HEK293 (cell line): ENCODE data around the gene BLVRB.

Experiments used
- BCL11B ChIP-seq: fragments of 450-650 bp; formaldehyde crosslinking; IDR thresholded peaks from 2 replicates; pipeline ENCODE4 v1.5.1; 2016; ENCODE audit warnings: low read depth, missing biosample characterization, missing genetic modification characterization
- GLI2 ChIP-seq: fragments of 450-650 bp; formaldehyde crosslinking; IDR thresholded peaks from 2 replicates; pipeline ENCODE4; 2017; ENCODE audit warnings: missing biosample characterization, missing genetic modification characterization, low read depth, borderline replicate concordance
- HOXA7 ChIP-seq: sonication (generic); formaldehyde crosslinking; IDR thresholded peaks from 2 replicates; pipeline ENCODE4 v1.8.1; 2022; ENCODE audit warnings: missing genetic modification reagents, borderline replicate concordance
- IKZF3 ChIP-seq: fragments of 450-650 bp; IDR thresholded peaks from 2 replicates; pipeline ENCODE4 v1.5.0; 2018; ENCODE audit warnings: missing biosample characterization, mild to moderate bottlenecking, missing genetic modification characterization, moderate library complexity
- KLF17 ChIP-seq: fragments of 450-650 bp; formaldehyde crosslinking; IDR thresholded peaks from 2 replicates; pipeline ENCODE4 v1.5.1; 2016; ENCODE audit warnings: missing biosample characterization, missing genetic modification characterization
- KLF8 ChIP-seq: fragments of 450-650 bp; formaldehyde crosslinking; IDR thresholded peaks from 2 replicates; pipeline ENCODE4 v1.5.1; 2016; ENCODE audit warnings: missing biosample characterization, missing genetic modification characterization
- KLF9 ChIP-seq: fragments of 450-650 bp; formaldehyde crosslinking; IDR thresholded peaks from 2 replicates; pipeline ENCODE4 v1.5.1; 2016; ENCODE audit warnings: missing biosample characterization, missing genetic modification characterization, low read depth
- MEIS1 ChIP-seq: sonication (generic); formaldehyde crosslinking; IDR thresholded peaks from 2 replicates; pipeline ENCODE4 v1.8.1; 2022; ENCODE audit warnings: missing genetic modification reagents, mild to moderate bottlenecking, borderline replicate concordance
- PBX3 ChIP-seq: sonication (generic); formaldehyde crosslinking; IDR thresholded peaks from 2 replicates; pipeline ENCODE4 v1.8.1; 2022; ENCODE audit warnings: mild to moderate bottlenecking, moderate library complexity, missing genetic modification reagents
- PRDM2 ChIP-seq: fragments of 450-650 bp; formaldehyde crosslinking; IDR thresholded peaks from 2 replicates; pipeline ENCODE4 v1.5.1; 2016; ENCODE audit warnings: missing biosample characterization, missing genetic modification characterization, borderline replicate concordance
- PRDM6 ChIP-seq: fragments of 450-650 bp; formaldehyde crosslinking; IDR thresholded peaks from 2 replicates; pipeline ENCODE4 v1.5.1; 2017; ENCODE audit warnings: missing biosample characterization, missing genetic modification characterization
- ZNF133 ChIP-seq: fragments of 450-650 bp; formaldehyde crosslinking; IDR thresholded peaks from 2 replicates; pipeline ENCODE4 v1.5.1; 2016; ENCODE audit warnings: missing biosample characterization, missing genetic modification characterization
- ZNF148 ChIP-seq: fragments of 450-650 bp; formaldehyde crosslinking; IDR thresholded peaks from 2 replicates; pipeline ENCODE4 v1.5.0; 2017; ENCODE audit warnings: missing biosample characterization, missing genetic modification characterization, borderline replicate concordance
- ZNF155 ChIP-seq: fragments of 450-650 bp; formaldehyde crosslinking; IDR thresholded peaks from 2 replicates; pipeline ENCODE4 v1.5.1; 2016; ENCODE audit warnings: missing biosample characterization, missing genetic modification characterization
- ZNF157 ChIP-seq: fragments of 450-650 bp; formaldehyde crosslinking; IDR thresholded peaks from 2 replicates; pipeline ENCODE4 v1.5.1; 2016; ENCODE audit warnings: missing biosample characterization, missing genetic modification characterization
- ZNF174 ChIP-seq: fragments of 450-650 bp; formaldehyde crosslinking; IDR thresholded peaks from 2 replicates; pipeline ENCODE4 v1.5.0; 2017; ENCODE audit warnings: missing biosample characterization, mild to moderate bottlenecking, missing genetic modification characterization
- ZNF19 ChIP-seq: fragments of 450-650 bp; formaldehyde crosslinking; IDR thresholded peaks from 2 replicates; pipeline ENCODE4; 2016; ENCODE audit warnings: missing biosample characterization, missing genetic modification characterization, low read depth
- ZNF26 ChIP-seq: fragments of 450-650 bp; formaldehyde crosslinking; IDR thresholded peaks from 2 replicates; pipeline ENCODE4 v1.5.1; 2016; ENCODE audit warnings: missing biosample characterization, missing genetic modification characterization
- ZNF350 ChIP-seq: fragments of 450-650 bp; formaldehyde crosslinking; IDR thresholded peaks from 2 replicates; pipeline ENCODE4 v1.5.0; 2017; ENCODE audit warnings: missing biosample characterization, mild to moderate bottlenecking, missing genetic modification characterization
- ZNF548 ChIP-seq: fragments of 450-650 bp; formaldehyde crosslinking; IDR thresholded peaks from 2 replicates; pipeline ENCODE4 v1.5.1; 2016; ENCODE audit warnings: missing biosample characterization, missing genetic modification characterization
- ZNF558 ChIP-seq: fragments of 450-650 bp; formaldehyde crosslinking; IDR thresholded peaks from 2 replicates; pipeline ENCODE4 v1.5.1; 2016; ENCODE audit warnings: missing biosample characterization, missing genetic modification characterization
- ZNF843 ChIP-seq: fragments of 450-650 bp; formaldehyde crosslinking; IDR thresholded peaks from 2 replicates; pipeline ENCODE4 v1.5.1; 2016; ENCODE audit warnings: missing biosample characterization, missing genetic modification characterization
- ZSCAN16 ChIP-seq: fragments of 450-650 bp; formaldehyde crosslinking; IDR thresholded peaks from 2 replicates; pipeline ENCODE4 v1.5.1; 2016; ENCODE audit warnings: missing biosample characterization, missing genetic modification characterization

Gene BLVRB

GRCh38 chr19:40444000-40444824 lies 21.3 kb downstream of the BLVRB start, which contains the start of gene SERTAD3 (continued):
- TF ChIP-seq ZNF157 (tag by site-specific recombination), result no peak
- TF ChIP-seq ZNF133 (tag by site-specific recombination), result no peak
- no peak for TF ChIP-seq ZNF26
- no peak for TF ChIP-seq ZNF155
- TF ChIP-seq IKZF3, result peak; percentile 76
- TF ChIP-seq ZNF843 (tag by site-specific recombination), result peak; percentile 84; the same call in 1 of the 2 replicates
- peak; percentile 100 for TF ChIP-seq KLF9 (tag by site-specific recombination)
- no peak for TF ChIP-seq MEIS1 (CRISPR knock-in tag)
- TF ChIP-seq PRDM6 (tag by site-specific recombination), result no peak
- TF ChIP-seq BCL11B (tag by site-specific recombination), result peak; percentile 87
- no peak for TF ChIP-seq GLI2 (tag by site-specific recombination)
- no peak for TF ChIP-seq ZNF558 (tag by site-specific recombination)
- TF ChIP-seq ZSCAN16, result no peak
- peak; percentile 64; the same call in 1 of the 2 replicates for TF ChIP-seq PBX3 (CRISPR knock-in tag)
- TF ChIP-seq PRDM2 (tag by site-specific recombination), result no peak; the same call in 1 of the 2 replicates
- TF ChIP-seq ZNF148 (tag by site-specific recombination), result no peak
- no peak for TF ChIP-seq HOXA7 (CRISPR knock-in tag)
- no peak for TF ChIP-seq ZNF350
- peak; percentile 96 for TF ChIP-seq KLF17 (tag by site-specific recombination)
- TF ChIP-seq KLF8, result peak; percentile 100
- no peak for TF ChIP-seq ZNF174 (tag by site-specific recombination)
- no peak for TF ChIP-seq ZNF548
- no peak for TF ChIP-seq ZNF19
